ENCODE results near the gene DHRS4.
"Not testable (repeated sequence)": the region's sequence is repeated elsewhere in the genome, so short reads cannot be mapped to it uniquely, and the experiment has no call there.

DNA sequence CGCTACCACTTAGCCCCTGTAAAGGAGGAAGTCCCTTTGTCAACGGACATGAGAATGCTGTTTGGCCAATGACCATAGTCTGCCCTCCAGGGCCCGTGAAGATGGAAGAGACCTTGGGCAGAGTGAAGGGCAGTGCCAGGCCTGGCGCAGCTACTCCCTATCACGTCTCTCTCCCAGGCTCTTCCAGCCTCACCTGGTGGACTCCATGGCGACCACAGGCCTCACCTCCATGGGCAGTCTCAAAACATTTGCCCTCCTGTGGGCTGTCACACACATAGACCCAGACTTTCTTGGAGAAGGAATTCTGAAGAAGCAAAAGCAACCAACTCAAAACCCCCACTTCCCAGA, 480 bp upstream of the DHRS4 start:
- not testable (repeated sequence) for TF ChIP-seq CTCF, POLR2A (IDR thresholded peaks at IDR 0.05)
